OCI-LY3 (cell line): ENCODE data around the gene SIK1.

Experiments used
- CTCF ChIP-seq: fragments of 200-600, 300-600 bp; sonication (generic); IDR thresholded peaks from 2 replicates; pipeline ENCODE4 v1.5.1; 2014; ENCODE audit warnings: antibody characterized with exemption, low read length, low read depth
- EZH2phosphoT487 ChIP-seq: fragments of 200-600 bp; shearing (Covaris generic); IDR thresholded peaks from 2 replicates; pipeline ENCODE4 v1.6.1; 2018; ENCODE audit warnings: antibody characterized with exemption, mixed run types, low read depth

DNA sequence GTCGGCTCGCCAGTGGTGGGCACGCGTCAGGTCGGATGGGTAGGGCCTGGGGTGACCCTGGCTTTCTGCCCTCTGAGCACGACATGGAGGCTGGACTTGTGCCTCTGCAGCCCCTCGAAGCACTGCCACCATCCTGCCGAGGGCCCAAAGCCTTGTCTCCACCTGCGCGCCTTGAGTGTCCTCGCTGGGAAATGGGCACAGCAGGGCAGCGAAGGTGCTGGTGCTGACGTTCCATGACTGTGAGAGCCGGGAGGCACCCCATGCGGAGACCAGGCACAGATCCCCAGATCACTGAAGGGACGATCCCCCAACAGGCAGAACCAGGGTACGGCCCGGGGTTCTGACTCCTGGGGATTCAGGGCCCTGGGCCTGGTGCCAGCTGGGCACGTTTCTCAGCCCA, 60.3 kb downstream of the SIK1 start:
- TF ChIP-seq CTCF: no peak
- no peak for TF ChIP-seq EZH2phosphoT487
